Retinal pigment epithelial cell (primary cell): ENCODE measurements around the gene HMGXB4.
A peak's percentile ranks its signal among the peaks of the same experiment; 100 is the strongest.
"Not testable (repeated sequence)": the region's sequence is repeated elsewhere in the genome, so short reads cannot be mapped to it uniquely, and the experiment has no call there.

ENCODE experiments used
- DNase-seq: peaks from one replicate; pipeline ENCODE4 v3.0.0-alpha.2; 2010; ENCODE audit warnings: low read depth
- H3K4me3 ChIP-seq: 2 replicates; pipeline ENCODE4 v1.5.1; 2011; ENCODE audit warnings: mild to moderate bottlenecking, low read length, control low read depth, moderate library complexity
- CTCF ChIP-seq: conservative IDR thresholded peaks from 2 replicates; pipeline ENCODE4 v1.5.1; 2011; ENCODE audit warnings: low read depth, low read length, control low read depth, inconsistent platforms

Gene HMGXB4

GRCh38 chr22:35230417-35230816 is 26.9 kb upstream of the HMGXB4 start:
- no peak for TF ChIP-seq CTCF
- no peak for DNase-seq
- no peak overlapping the region for H3K4me3 ChIP-seq

GRCh38 chr22:35230839-35231584 is 26.3 kb upstream of the HMGXB4 start:
- H3K4me3 ChIP-seq, result no peak overlapping the region
- no peak for DNase-seq
- no peak for TF ChIP-seq CTCF

- H3K4me3 ChIP-seq, result no peak overlapping the region
- DNase-seq, result peak; percentile 19
- peak; percentile 99 for TF ChIP-seq CTCF
Measured at GRCh38 chr22:35231585-35232084, 25.7 kb upstream of the HMGXB4 start.

GRCh38 chr22:35238749-35239148 is 18.5 kb upstream of the HMGXB4 start:
- not testable (repeated sequence) for DNase-seq, H3K4me3 ChIP-seq

- not testable (repeated sequence) for H3K4me3 ChIP-seq, DNase-seq
Measured at GRCh38 chr22:35244507-35244906, 12.8 kb upstream of the HMGXB4 start.

- DNase-seq, result no peak
- TF ChIP-seq CTCF, result no peak
- H3K4me3 ChIP-seq, result no peak overlapping the region
Measured at GRCh38 chr22:35250156-35250555, 7.1 kb upstream of the HMGXB4 start.

- no peak overlapping the region for H3K4me3 ChIP-seq
- no peak for TF ChIP-seq CTCF
- no peak for DNase-seq
Measured at GRCh38 chr22:35253946-35254345, 3.3 kb upstream of the HMGXB4 start.

- TF ChIP-seq CTCF, result no peak
- no peak for DNase-seq
- peak overlapping the region; percentile 86 for H3K4me3 ChIP-seq
Measured at GRCh38 chr22:35257002-35257320, 332 bp upstream of the HMGXB4 start.
